WI38 (cell line): ENCODE data around the gene BBS10.
"Not testable (repeated sequence)": the region's sequence is repeated elsewhere in the genome, so short reads cannot be mapped to it uniquely, and the experiment has no call there.

Experiments
- H3K4me3 ChIP-seq: 2 replicates; pipeline ENCODE4 v1.5.1; 2011; ENCODE audit warnings: low read depth, mild to moderate bottlenecking, control low read depth, low read length
- CTCF ChIP-seq: IDR thresholded peaks from 2 replicates; pipeline ENCODE4 v1.5.1; 2012; ENCODE audit warnings: low read depth, mild to moderate bottlenecking, control low read depth, low read length

Gene BBS10

GRCh38 chr12:76329159-76329558 is 19.1 kb downstream of the BBS10 start:
- no peak overlapping the region for H3K4me3 ChIP-seq
- TF ChIP-seq CTCF: no peak

GRCh38 chr12:76319595-76320319 is 28.5 kb downstream of the BBS10 start:
- H3K4me3 ChIP-seq: not testable (repeated sequence)

GRCh38 chr12:76318773-76319594 is 29.2 kb downstream of the BBS10 start:
- no peak for TF ChIP-seq CTCF

GRCh38 chr12:76317976-76318375 is 30.2 kb downstream of the BBS10 start:
- no peak overlapping the region for H3K4me3 ChIP-seq
- TF ChIP-seq CTCF: no peak

More at GRCh38 chr12:76318773-76319594, 29.2 kb downstream of the BBS10 start:
- no peak overlapping the region for H3K4me3 ChIP-seq

GRCh38 chr12:76316468-76316867 is 31.7 kb downstream of the BBS10 start:
- TF ChIP-seq CTCF: no peak

GRCh38 chr12:76313299-76313698 is 34.9 kb downstream of the BBS10 start:
- no peak for TF ChIP-seq CTCF
- no peak overlapping the region for H3K4me3 ChIP-seq

More at GRCh38 chr12:76316468-76316867, 31.7 kb downstream of the BBS10 start:
- no peak overlapping the region for H3K4me3 ChIP-seq

- no peak overlapping the region for H3K4me3 ChIP-seq
- TF ChIP-seq CTCF: no peak
Measured at GRCh38 chr12:76312315-76312714, 35.9 kb downstream of the BBS10 start.
